T-helper 17 cell (primary cell): ENCODE results near the gene NDRG3. TPM values are rescaled to one million over a fixed set of nuclear protein-coding genes. Genes with fewer than 3 reads are reported as not detected.

Experiments used
- ATAC-seq: fragments of 150-1000 bp; cut with Tn5 transposase; 2 replicates; pipeline ENCODE4 v1.10.0; 2021; ENCODE audit warnings: mild to moderate bottlenecking, moderate library complexity
- DNase-seq, 3 donors: peaks; one replicate each; pipeline versions ENCODE4 v3.0.0 to v3.0.0-alpha.2; 2020 to 2021
- H3K9me3 ChIP-seq: one replicate; pipeline ENCODE4 v1.7.0; 2013; ENCODE audit warnings: low read length, mild to moderate bottlenecking; ENCODE audit not compliant: control insufficient read depth, poor library complexity, severe bottlenecking
- H3K27ac Mint-ChIP-seq: one replicate; pipeline ENCODE4 v1.8.0; 2022; ENCODE audit warnings: mild to moderate bottlenecking, moderate library complexity, mixed read lengths
- H3K27me3 Mint-ChIP-seq: one replicate; pipeline ENCODE4 v1.8.0; 2022; ENCODE audit warnings: mixed read lengths
- H3K36me3 Mint-ChIP-seq: one replicate; pipeline ENCODE4 v1.8.0; 2022; ENCODE audit warnings: low read depth, mixed read lengths
- H3K4me1 Mint-ChIP-seq: one replicate; pipeline ENCODE4 v1.8.0; 2022; ENCODE audit warnings: mild to moderate bottlenecking, mixed read lengths
- H3K4me3 Mint-ChIP-seq: one replicate; pipeline ENCODE4 v1.8.0; 2022; ENCODE audit warnings: mild to moderate bottlenecking, moderate library complexity, mixed read lengths
- total RNA-seq, 4 donors: library from RNA in 2 of 4; stranded (reverse) in 2 of 4; gene quantifications; one replicate each; pipeline ENCODE4 v1.2.3 and lab custom pipeline; 2022 to 2026

The NDRG3 gene
- total RNA-seq, 2 donors from 2014 or later = 25.5 to 26.0 TPM

- DNase-seq (no peak), ATAC-seq (no peak)
- peaks cover 3% of the 10 kb centered on the region for H3K4me1 Mint-ChIP-seq
- no peaks in the 10 kb centered on the region for H3K27me3 Mint-ChIP-seq
- peak overlapping the region; percentile 11 for H3K27ac Mint-ChIP-seq
- no peaks in the 10 kb centered on the region for H3K9me3 ChIP-seq
- no peak overlapping the region for H3K4me3 Mint-ChIP-seq
- H3K36me3 Mint-ChIP-seq = peaks cover 3% of the 10 kb centered on the region
Measured at GRCh38 chr20:36670665-36671357, 75.1 kb downstream of the NDRG3 start.

GRCh38 chr20:36666181-36666740, 79.6 kb downstream of the NDRG3 start:
- H3K27me3 Mint-ChIP-seq = no peaks in the 10 kb centered on the region
- no peak overlapping the region for H3K4me3 Mint-ChIP-seq
- H3K4me1 Mint-ChIP-seq = peaks cover 5% of the 10 kb centered on the region
- no peak overlapping the region for H3K27ac Mint-ChIP-seq
- peaks cover 3% of the 10 kb centered on the region for H3K36me3 Mint-ChIP-seq
- no peaks in the 10 kb centered on the region for H3K9me3 ChIP-seq
- no peak for ATAC-seq
- DNase-seq = no peak

- no peaks in the 10 kb centered on the region for H3K9me3 ChIP-seq
- Mint-ChIP-seq H3K4me1 (peaks cover 9% of the 10 kb centered on the region), H3K36me3 (peaks cover 2% of the 10 kb centered on the region), H3K4me3 (no peak overlapping the region), H3K27me3 (no peaks in the 10 kb centered on the region), H3K27ac (no peak overlapping the region)
- DNase-seq = no peak
- ATAC-seq = no peak
Measured at GRCh38 chr20:36663031-36663430, 82.9 kb downstream of the NDRG3 start.

- DNase-seq = no peak
- H3K36me3 Mint-ChIP-seq = peaks cover 2% of the 10 kb centered on the region
- H3K4me1 Mint-ChIP-seq = peaks cover 9% of the 10 kb centered on the region
- peak overlapping the region; percentile 74 for H3K4me3 Mint-ChIP-seq
- no peaks in the 10 kb centered on the region for H3K27me3 Mint-ChIP-seq
- H3K27ac Mint-ChIP-seq = peak overlapping the region; percentile 39
- ATAC-seq = peak; percentile 84
- H3K9me3 ChIP-seq = no peaks in the 10 kb centered on the region
Measured at GRCh38 chr20:36658300-36658699, 87.6 kb downstream of the NDRG3 start.

GRCh38 chr20:36656733-36657132, 89.2 kb downstream of the NDRG3 start:
- no peaks in the 10 kb centered on the region for H3K9me3 ChIP-seq
- no peaks in the 10 kb centered on the region for H3K27me3 Mint-ChIP-seq
- H3K27ac Mint-ChIP-seq = no peak overlapping the region
- H3K4me3 Mint-ChIP-seq = no peak overlapping the region
- no peak for ATAC-seq
- peaks cover 6% of the 10 kb centered on the region for H3K36me3 Mint-ChIP-seq
- peaks cover 11% of the 10 kb centered on the region for H3K4me1 Mint-ChIP-seq
- no peak for DNase-seq

GRCh38 chr20:36655004-36655403, 90.9 kb downstream of the NDRG3 start:
- Mint-ChIP-seq H3K27me3 (no peaks in the 10 kb centered on the region), H3K4me1 (peaks cover 7% of the 10 kb centered on the region), H3K27ac (no peak overlapping the region), H3K36me3 (peaks cover 4% of the 10 kb centered on the region), H3K4me3 (no peak overlapping the region)
- DNase-seq (no peak), ATAC-seq (no peak)
- H3K9me3 ChIP-seq = no peaks in the 10 kb centered on the region

GRCh38 chr20:36654506-36654905, 91.4 kb downstream of the NDRG3 start:
- H3K27ac Mint-ChIP-seq = no peak overlapping the region
- DNase-seq = no peak
- peaks cover 7% of the 10 kb centered on the region for H3K4me1 Mint-ChIP-seq
- no peak overlapping the region for H3K4me3 Mint-ChIP-seq
- H3K36me3 Mint-ChIP-seq = peaks cover 4% of the 10 kb centered on the region
- no peaks in the 10 kb centered on the region for H3K9me3 ChIP-seq
- ATAC-seq = no peak
- no peaks in the 10 kb centered on the region for H3K27me3 Mint-ChIP-seq

GRCh38 chr20:36653456-36653855, 92.4 kb downstream of the NDRG3 start:
- Mint-ChIP-seq H3K27me3 (no peaks in the 10 kb centered on the region), H3K36me3 (peaks cover 4% of the 10 kb centered on the region), H3K27ac (no peak overlapping the region), H3K4me3 (no peak overlapping the region), H3K4me1 (peaks cover 6% of the 10 kb centered on the region)
- ATAC-seq (no peak), DNase-seq (no peak)
- no peaks in the 10 kb centered on the region for H3K9me3 ChIP-seq

GRCh38 chr20:36647196-36648121, 98.4 kb downstream of the NDRG3 start:
- no peaks in the 10 kb centered on the region for H3K27me3 Mint-ChIP-seq
- no peaks in the 10 kb centered on the region for H3K9me3 ChIP-seq
- H3K27ac Mint-ChIP-seq = peak overlapping the region; percentile 98

GRCh38 chr20:36646678-36647077, 99.2 kb downstream of the NDRG3 start:
- H3K27me3 Mint-ChIP-seq = no peaks in the 10 kb centered on the region
- no peaks in the 10 kb centered on the region for H3K9me3 ChIP-seq
- H3K36me3 Mint-ChIP-seq = no peaks in the 10 kb centered on the region
- no peak for DNase-seq
- H3K27ac Mint-ChIP-seq = peak overlapping the region; percentile 98
- peaks cover 36% of the 10 kb centered on the region for H3K4me1 Mint-ChIP-seq
- H3K4me3 Mint-ChIP-seq = no peak overlapping the region
- ATAC-seq = no peak

More at GRCh38 chr20:36647196-36648121, 98.4 kb downstream of the NDRG3 start:
- no peak for DNase-seq
- Mint-ChIP-seq H3K36me3 (no peaks in the 10 kb centered on the region), H3K4me1 (peaks cover 33% of the 10 kb centered on the region), H3K4me3 (no peak overlapping the region)
- no peak for ATAC-seq

- no peaks in the 10 kb centered on the region for H3K27me3 Mint-ChIP-seq
- H3K9me3 ChIP-seq = no peaks in the 10 kb centered on the region
- peak within 1 kb of the TSS; percentile 98 for H3K27ac Mint-ChIP-seq
- H3K4me1 Mint-ChIP-seq = peaks cover 36% of the 10 kb centered on the region
- DNase-seq = peak; percentile 29 to 54 (median 43)
- no peaks in the 10 kb centered on the region for H3K36me3 Mint-ChIP-seq
- ATAC-seq = peak; percentile 89
- peak within 1 kb of the TSS; percentile 96 for H3K4me3 Mint-ChIP-seq
Measured at GRCh38 chr20:36645998-36646397, 99.9 kb downstream of the NDRG3 start, which contains the start of gene SLA2. Gene SLA2 (minus strand): TSS chr20:36646196. CDS start chr20:36641335, 4,861 bp downstream.

GRCh38 chr20:36645353-36645752, 100.5 kb downstream of the NDRG3 start:
- peak overlapping the region; percentile 98 for H3K27ac Mint-ChIP-seq
- H3K9me3 ChIP-seq = no peaks in the 10 kb centered on the region
- DNase-seq = no peak
- H3K36me3 Mint-ChIP-seq = no peaks in the 10 kb centered on the region
- H3K27me3 Mint-ChIP-seq = no peaks in the 10 kb centered on the region
- ATAC-seq = no peak
- H3K4me1 Mint-ChIP-seq = peaks cover 38% of the 10 kb centered on the region
- peak overlapping the region; percentile 96 for H3K4me3 Mint-ChIP-seq

GRCh38 chr20:36644706-36645095, 101.2 kb downstream of the NDRG3 start:
- Mint-ChIP-seq H3K27me3 (no peaks in the 10 kb centered on the region), H3K4me1 (peaks cover 38% of the 10 kb centered on the region), H3K36me3 (no peaks in the 10 kb centered on the region), H3K4me3 (peak overlapping the region; percentile 96), H3K27ac (peak overlapping the region; percentile 98)
- ATAC-seq (peak; percentile 3), DNase-seq (no peak)
- H3K9me3 ChIP-seq = no peaks in the 10 kb centered on the region
